ENCODE data around the gene REEP5.

GRCh38 chr5:112935675-112936074 lies 13.6 kb upstream of the REEP5 start:
- TF ChIP-seq, protein P1, sequence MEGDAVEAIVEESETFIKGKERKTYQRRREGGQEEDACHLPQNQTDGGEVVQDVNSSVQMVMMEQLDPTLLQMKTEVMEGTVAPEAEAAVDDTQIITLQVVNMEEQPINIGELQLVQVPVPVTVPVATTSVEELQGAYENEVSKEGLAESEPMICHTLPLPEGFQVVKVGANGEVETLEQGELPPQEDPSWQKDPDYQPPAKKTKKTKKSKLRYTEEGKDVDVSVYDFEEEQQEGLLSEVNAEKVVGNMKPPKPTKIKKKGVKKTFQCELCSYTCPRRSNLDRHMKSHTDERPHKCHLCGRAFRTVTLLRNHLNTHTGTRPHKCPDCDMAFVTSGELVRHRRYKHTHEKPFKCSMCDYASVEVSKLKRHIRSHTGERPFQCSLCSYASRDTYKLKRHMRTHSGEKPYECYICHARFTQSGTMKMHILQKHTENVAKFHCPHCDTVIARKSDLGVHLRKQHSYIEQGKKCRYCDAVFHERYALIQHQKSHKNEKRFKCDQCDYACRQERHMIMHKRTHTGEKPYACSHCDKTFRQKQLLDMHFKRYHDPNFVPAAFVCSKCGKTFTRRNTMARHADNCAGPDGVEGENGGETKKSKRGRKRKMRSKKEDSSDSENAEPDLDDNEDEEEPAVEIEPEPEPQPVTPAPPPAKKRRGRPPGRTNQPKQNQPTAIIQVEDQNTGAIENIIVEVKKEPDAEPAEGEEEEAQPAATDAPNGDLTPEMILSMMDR (optimal IDR thresholded peaks at IDR 0.05 in 1 of 3, IDR thresholded peaks at IDR 0.05 in 1 of 3, conservative IDR thresholded peaks at IDR 0.05 in 1 of 3; ENCODE audit: extremely low read depth in 1 of 3, insufficient read depth in 2 of 3, low read length in 3 of 3), result no peak
- TF ChIP-seq EZH2 (IDR thresholded peaks at IDR 0.05; ENCODE audit: low read length), result no peak

Data from keratinocyte (primary cell).